SK-N-SH treated with all-trans-retinoic acid at 6 μM for 48 hours (cell line): ENCODE measurements around the gene NPAS3.

ENCODE experiments used
- ATAC-seq: fragments of 200-7000 bp; cut with Tn5 transposase; 3 replicates; pipeline ENCODE4 v1.9.1; 2020; ENCODE audit warnings: mild to moderate bottlenecking, moderate library complexity
- ARNTL ChIP-seq: fragments of 450-650 bp; formaldehyde crosslinking; IDR thresholded peaks from 2 replicates; pipeline ENCODE4 v1.5.0; 2020; ENCODE audit warnings: low read depth, mild to moderate bottlenecking, moderate library complexity, borderline replicate concordance
- CREB5 ChIP-seq: fragments of 250-450 bp; sonication (Bioruptor Pico); IDR thresholded peaks from 2 replicates; pipeline ENCODE4 v1.5.1; 2020; ENCODE audit warnings: low read depth, mild to moderate bottlenecking, moderate library complexity
- CSDC2 ChIP-seq: fragments of 250-450 bp; sonication (Bioruptor Pico); IDR thresholded peaks from 2 replicates; pipeline ENCODE4 v1.5.0; 2020; ENCODE audit warnings: mild to moderate bottlenecking, moderate library complexity
- CSRNP3 ChIP-seq: fragments of 250-450 bp; sonication (Bioruptor Pico); IDR thresholded peaks from 2 replicates; pipeline ENCODE4 v1.5.1; 2021; ENCODE audit warnings: mild to moderate bottlenecking, moderate library complexity
- GLIS3 ChIP-seq: fragments of 250-450 bp; sonication (Bioruptor Pico); IDR thresholded peaks from 2 replicates; pipeline ENCODE4 v1.5.0; 2020; ENCODE audit warnings: mild to moderate bottlenecking, moderate library complexity
- ISL1 ChIP-seq: fragments of 250-450 bp; sonication (Bioruptor Pico); IDR thresholded peaks from 2 replicates; pipeline ENCODE4 v2.1.2; 2022; ENCODE audit warnings: mild to moderate bottlenecking, moderate library complexity
- PATZ1 ChIP-seq: fragments of 250-450 bp; sonication (Bioruptor Pico); IDR thresholded peaks from 2 replicates; pipeline ENCODE4 v1.8.0; 2020; ENCODE audit warnings: mild to moderate bottlenecking, moderate library complexity, borderline replicate concordance
- PPARA ChIP-seq: fragments of 250-450 bp; sonication (Bioruptor Pico); IDR thresholded peaks from 2 replicates; pipeline ENCODE4 v1.5.0; 2020; ENCODE audit warnings: mild to moderate bottlenecking, borderline replicate concordance
- RARB ChIP-seq: fragments of 250-450 bp; sonication (Bioruptor Pico); IDR thresholded peaks from 2 replicates; pipeline ENCODE4 v1.8.0; 2021; ENCODE audit warnings: mild to moderate bottlenecking, moderate library complexity
- SNAI2 ChIP-seq: fragments of 250-450 bp; sonication (Bioruptor Pico); IDR thresholded peaks from 2 replicates; pipeline ENCODE4 v1.5.0; 2020; ENCODE audit warnings: mild to moderate bottlenecking, moderate library complexity
- TCF4 ChIP-seq: fragments of 250-450 bp; sonication (Bioruptor Pico); IDR thresholded peaks from 2 replicates; pipeline ENCODE4 v1.8.0; 2021; ENCODE audit warnings: mild to moderate bottlenecking, moderate library complexity, borderline replicate concordance
- TOX ChIP-seq: fragments of 250-450 bp; sonication (Bioruptor Pico); IDR thresholded peaks from 2 replicates; pipeline ENCODE4 v1.8.0; 2021; ENCODE audit warnings: mild to moderate bottlenecking, moderate library complexity, borderline replicate concordance
- ZFP3 ChIP-seq: fragments of 250-450 bp; sonication (Bioruptor Pico); IDR thresholded peaks from 2 replicates; pipeline ENCODE4 v1.5.0; 2020; ENCODE audit warnings: mild to moderate bottlenecking, moderate library complexity
- ZFP30 ChIP-seq: fragments of 450-650 bp; formaldehyde crosslinking; IDR thresholded peaks from 2 replicates; pipeline ENCODE4 v1.5.0; 2022; ENCODE audit warnings: mild to moderate bottlenecking, moderate library complexity
- ZNF565 ChIP-seq: fragments of 450-650 bp; formaldehyde crosslinking; conservative IDR thresholded peaks from 2 replicates; pipeline ENCODE4 v1.5.0; 2020; ENCODE audit warnings: low read depth, mild to moderate bottlenecking, moderate library complexity
- ZNF70 ChIP-seq: fragments of 450-650 bp; formaldehyde crosslinking; IDR thresholded peaks from 2 replicates; pipeline ENCODE4 v1.5.0; 2020; ENCODE audit warnings: mild to moderate bottlenecking, moderate library complexity
- ZNF8 ChIP-seq: fragments of 450-650 bp; formaldehyde crosslinking; IDR thresholded peaks from 2 replicates; pipeline ENCODE4 v1.5.0; 2020; ENCODE audit warnings: mild to moderate bottlenecking, moderate library complexity

The NPAS3 gene

GRCh38 chr14:33567023-33567728 is 628.5 kb downstream of the NPAS3 start (continued):
- TF ChIP-seq CSRNP3 (CRISPR knock-in tag), result no peak

GRCh38 chr14:33567731-33568130 is 629.1 kb downstream of the NPAS3 start:
- TF ChIP-seq ZFP30 (no peak), ARNTL (CRISPR knock-in tag) (no peak)
- no peak for ATAC-seq

GRCh38 chr14:33568935-33569579 is 630.4 kb downstream of the NPAS3 start:
- peak; percentile 12; the same call in 1 of the 3 replicates for ATAC-seq
- TF ChIP-seq CREB5 (CRISPR knock-in tag) (no peak), TCF4 (CRISPR knock-in tag) (no peak), ZFP3 (CRISPR knock-in tag) (no peak), ZNF565 (CRISPR knock-in tag) (no peak), CSDC2 (no peak), TOX (CRISPR knock-in tag) (no peak), ISL1 (CRISPR knock-in tag) (no peak), ZNF70 (CRISPR knock-in tag) (no peak), GLIS3 (CRISPR knock-in tag) (no peak), ARNTL (CRISPR knock-in tag) (no peak), ZNF8 (CRISPR knock-in tag) (no peak), PATZ1 (CRISPR knock-in tag) (no peak)

- peak; percentile 86 for ATAC-seq
- TF ChIP-seq RARB (CRISPR knock-in tag) (no peak), ZFP30 (no peak), CREB5 (CRISPR knock-in tag) (no peak), PPARA (no peak), ZFP3 (CRISPR knock-in tag) (no peak), TCF4 (CRISPR knock-in tag) (no peak), PATZ1 (CRISPR knock-in tag) (no peak), CSDC2 (no peak), SNAI2 (CRISPR knock-in tag) (no peak)
These were observed 631.4 kb downstream of the NPAS3 start for GRCh38 chr14:33569821-33570687.
